ENCODE results near the gene FAM124A. TPM values are rescaled to one million over a fixed set of nuclear protein-coding genes. Genes with fewer than 3 reads are reported as not detected.

FAM124A gene
- total RNA-seq, 1 experiment from 2014 or later = 1.1 TPM

GRCh38 chr13:51331354-51331861, 109.2 kb downstream of the FAM124A start:
- in situ Hi-C loops (cut with HindIII; ENCODE audit: low pct_unique_long_range_greater_than_20kb, low sequenced_read_pairs) = no loop called here
- no TSS peak for BruUV-seq (replicated peaks)
- no peak overlapping the region for H3K27ac ChIP-seq (ENCODE audit: low read length)

GRCh38 chr13:51332566-51333361, 110.6 kb downstream of the FAM124A start:
- DNase-seq (ENCODE audit: low read depth, low spot score) = no peak
- intact Hi-C loops (cut with micrococcal nuclease; ENCODE audit: unreplicated experiment) (no loop called here), in situ Hi-C loops (cut with HindIII; ENCODE audit: low pct_unique_long_range_greater_than_20kb, low sequenced_read_pairs) (no loop called here)
- TF ChIP-seq REST (IDR thresholded peaks at IDR 0.05; ENCODE audit: insufficient read depth in 1 of 2, low read depth in 2 of 2, low read length in 1 of 2) (no peak), CTCF (IDR thresholded peaks at IDR 0.05) (no peak), TCF7L2 (IDR thresholded peaks at IDR 0.05; ENCODE audit: low read depth, low read length) (no peak), POLR2AphosphoS5 (IDR thresholded peaks at IDR 0.05; ENCODE audit: low read depth, low read length) (no peak), SIN3A (IDR thresholded peaks at IDR 0.05; ENCODE audit: borderline replicate concordance, insufficient read depth, low read depth, low read length) (no peak)
- Histone ChIP-seq H3K27me3 (ENCODE audit: control insufficient read depth, insufficient read depth, low read length) (no peaks in the 10 kb centered on the region), H3K4me3 (ENCODE audit: low read depth in 2 of 2, low read length in 2 of 2) (no peak overlapping the region), H3K9me3 (ENCODE audit: control insufficient read depth, insufficient read depth, low read depth, low read length) (no peaks in the 10 kb centered on the region), H3K36me3 (ENCODE audit: control insufficient read depth, insufficient read depth, low read length) (no peaks in the 10 kb centered on the region), H3K27ac (ENCODE audit: low read length) (no peak overlapping the region), H3K4me1 (ENCODE audit: control insufficient read depth, insufficient read depth, low read length) (no peaks in the 10 kb centered on the region)
- ChIA-PET POLR2A (no interaction called here), CTCF (no interaction called here)
- BruUV-seq (replicated peaks) = no TSS peak
- ATAC-seq = no peak

More at GRCh38 chr13:51331354-51331861, 109.2 kb downstream of the FAM124A start:
- TF ChIP-seq SIN3A (IDR thresholded peaks at IDR 0.05; ENCODE audit: borderline replicate concordance, insufficient read depth, low read depth, low read length) (no peak), CTCF (IDR thresholded peaks at IDR 0.05) (no peak), REST (IDR thresholded peaks at IDR 0.05; ENCODE audit: insufficient read depth in 1 of 2, low read depth in 2 of 2, low read length in 1 of 2) (no peak), TCF7L2 (IDR thresholded peaks at IDR 0.05; ENCODE audit: low read depth, low read length) (no peak), POLR2AphosphoS5 (IDR thresholded peaks at IDR 0.05; ENCODE audit: low read depth, low read length) (no peak)
- POLR2A ChIA-PET = no interaction called here
- H3K9me3 ChIP-seq (ENCODE audit: control insufficient read depth, insufficient read depth, low read depth, low read length) = no peaks in the 10 kb centered on the region
- no peaks in the 10 kb centered on the region for H3K4me1 ChIP-seq (ENCODE audit: control insufficient read depth, insufficient read depth, low read length)
- intact Hi-C loops (cut with micrococcal nuclease; ENCODE audit: unreplicated experiment) = no loop called here
- DNase-seq (ENCODE audit: low read depth, low spot score) (no peak), ATAC-seq (no peak)
- CTCF ChIA-PET = no interaction called here
- H3K27me3 ChIP-seq (ENCODE audit: control insufficient read depth, insufficient read depth, low read length) = no peaks in the 10 kb centered on the region
- H3K36me3 ChIP-seq (ENCODE audit: control insufficient read depth, insufficient read depth, low read length) = no peaks in the 10 kb centered on the region
- no peak overlapping the region for H3K4me3 ChIP-seq (ENCODE audit: low read depth in 2 of 2, low read length in 2 of 2)

Measured in Panc1 (cell line).